ENCODE data around the gene MET. TPM values are rescaled to one million over a fixed set of nuclear protein-coding genes. Genes with fewer than 3 reads are reported as not detected.
A peak's percentile ranks its signal among the peaks of the same experiment; 100 is the strongest.
"Not testable (repeated sequence)": the region's sequence is repeated elsewhere in the genome, so short reads cannot be mapped to it uniquely, and the experiment has no call there.

Gene MET
- total RNA-seq, 1 donor, result 24.1 TPM

DNA sequence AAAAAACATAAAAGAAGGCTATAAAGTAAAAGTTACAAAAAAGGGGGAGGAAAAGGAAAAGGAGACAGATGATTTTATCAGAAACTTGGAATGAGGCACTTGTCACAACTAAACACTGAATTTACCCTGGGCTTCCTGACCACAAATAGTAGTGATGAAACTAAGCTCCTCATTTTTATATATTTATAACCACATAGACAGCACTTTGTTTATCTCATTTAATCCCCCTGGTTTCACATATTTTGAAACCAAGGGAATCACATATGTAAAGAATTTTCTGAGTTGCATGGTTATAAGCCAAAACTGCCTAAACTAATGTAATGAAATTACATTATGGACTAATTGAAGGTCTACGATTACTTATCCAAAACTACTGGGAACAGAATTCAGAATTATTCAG lies 39.6 kb upstream of the MET start:
- no peak overlapping the region for H3K4me3 ChIP-seq (ENCODE audit: low read depth, low read length)
- TF ChIP-seq, protein P1, sequence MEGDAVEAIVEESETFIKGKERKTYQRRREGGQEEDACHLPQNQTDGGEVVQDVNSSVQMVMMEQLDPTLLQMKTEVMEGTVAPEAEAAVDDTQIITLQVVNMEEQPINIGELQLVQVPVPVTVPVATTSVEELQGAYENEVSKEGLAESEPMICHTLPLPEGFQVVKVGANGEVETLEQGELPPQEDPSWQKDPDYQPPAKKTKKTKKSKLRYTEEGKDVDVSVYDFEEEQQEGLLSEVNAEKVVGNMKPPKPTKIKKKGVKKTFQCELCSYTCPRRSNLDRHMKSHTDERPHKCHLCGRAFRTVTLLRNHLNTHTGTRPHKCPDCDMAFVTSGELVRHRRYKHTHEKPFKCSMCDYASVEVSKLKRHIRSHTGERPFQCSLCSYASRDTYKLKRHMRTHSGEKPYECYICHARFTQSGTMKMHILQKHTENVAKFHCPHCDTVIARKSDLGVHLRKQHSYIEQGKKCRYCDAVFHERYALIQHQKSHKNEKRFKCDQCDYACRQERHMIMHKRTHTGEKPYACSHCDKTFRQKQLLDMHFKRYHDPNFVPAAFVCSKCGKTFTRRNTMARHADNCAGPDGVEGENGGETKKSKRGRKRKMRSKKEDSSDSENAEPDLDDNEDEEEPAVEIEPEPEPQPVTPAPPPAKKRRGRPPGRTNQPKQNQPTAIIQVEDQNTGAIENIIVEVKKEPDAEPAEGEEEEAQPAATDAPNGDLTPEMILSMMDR (IDR thresholded peaks at IDR 0.05; ENCODE audit: insufficient read depth, low read length), result no peak
- no peak for DNase-seq (ENCODE audit: low read depth)

DNA sequence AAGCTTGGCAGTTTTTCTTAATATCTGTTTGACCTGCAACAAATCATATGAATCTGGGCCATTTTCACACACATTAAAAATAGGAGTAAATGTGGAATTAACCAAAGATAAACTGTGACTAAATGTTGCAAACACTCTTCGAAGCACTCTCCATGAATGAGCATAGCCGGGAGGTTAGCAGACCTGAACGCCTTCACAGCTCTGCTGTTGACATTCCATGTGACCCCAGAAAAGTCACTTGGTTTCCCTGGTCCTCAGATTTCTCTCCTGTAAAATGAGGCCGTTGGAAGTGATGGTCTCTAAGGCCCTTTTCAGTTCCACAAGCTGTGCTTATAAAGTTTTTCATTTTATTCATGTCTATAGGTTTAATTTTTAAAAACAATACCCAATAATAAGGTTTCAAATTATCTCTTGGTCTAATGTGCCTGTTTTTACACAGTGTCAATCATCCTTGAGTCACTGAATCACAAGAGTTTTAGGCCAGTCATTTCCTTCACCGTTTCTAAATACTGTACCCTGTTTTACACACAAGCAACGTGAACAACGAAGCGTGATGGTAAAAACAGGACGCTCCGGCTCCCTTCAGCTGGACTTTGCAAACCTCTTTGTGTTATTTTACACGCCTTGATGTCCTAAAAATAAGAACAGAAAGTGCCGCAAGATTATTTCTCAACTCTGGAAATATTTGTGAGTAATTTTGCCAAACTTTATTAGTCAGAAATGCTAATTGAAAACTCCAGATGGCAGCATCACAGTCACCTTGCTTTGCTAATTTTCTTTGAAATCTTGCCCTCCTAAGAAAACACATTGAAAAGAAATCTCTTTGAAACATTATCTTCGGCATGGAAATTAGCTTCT lies 38.6 kb upstream of the MET start:
- TF ChIP-seq, protein P1 (IDR thresholded peaks at IDR 0.05; ENCODE audit: insufficient read depth, low read length), result no peak
- no peak overlapping the region for H3K4me3 ChIP-seq (ENCODE audit: low read depth, low read length)
- DNase-seq (ENCODE audit: low read depth), result peak; percentile 58

DNA sequence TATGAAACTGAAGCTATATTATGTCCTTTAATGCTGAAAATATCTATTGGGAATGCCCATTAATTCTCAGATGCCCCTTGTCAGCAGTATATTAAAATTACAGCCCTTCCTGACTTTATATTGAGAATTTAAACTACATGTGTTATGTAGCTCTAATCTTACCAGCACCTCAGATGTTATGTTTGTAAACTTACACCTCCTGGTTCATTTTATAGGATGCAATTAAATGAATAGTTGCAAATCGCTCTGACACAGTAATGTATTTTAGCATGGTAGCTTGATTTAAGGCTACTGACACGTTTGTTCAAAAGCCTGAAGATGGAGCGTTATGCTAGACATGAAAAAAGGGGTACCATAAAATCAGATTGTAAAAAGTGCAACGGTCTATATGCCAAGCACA lies 35.0 kb upstream of the MET start:
- H3K4me3 ChIP-seq (ENCODE audit: low read depth, low read length), result no peak overlapping the region
- DNase-seq (ENCODE audit: low read depth), result no peak
- TF ChIP-seq, protein P1 (IDR thresholded peaks at IDR 0.05; ENCODE audit: insufficient read depth, low read length), result no peak

DNA sequence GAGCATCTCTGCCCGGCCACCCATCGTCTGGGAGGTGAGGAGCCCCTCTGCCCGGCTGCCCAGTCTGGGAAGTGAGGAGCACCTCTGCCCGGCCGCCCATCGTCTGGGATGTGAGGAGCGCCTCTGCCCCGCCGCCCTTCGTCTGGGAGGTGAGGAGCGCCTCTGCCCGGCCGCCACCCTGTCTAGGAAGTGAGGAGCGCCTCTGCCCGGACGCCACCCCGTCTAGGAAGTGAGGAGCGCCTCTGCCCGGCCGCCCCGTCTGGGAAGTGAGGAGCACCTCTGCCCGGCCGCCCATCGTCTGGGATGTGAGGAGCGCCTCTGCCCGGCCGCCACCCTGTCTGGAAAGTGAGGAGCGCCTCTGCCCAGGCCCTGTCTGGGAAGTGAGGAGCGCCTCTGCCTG lies 33.4 kb upstream of the MET start:
- not testable (repeated sequence) for DNase-seq (ENCODE audit: low read depth); H3K4me3 ChIP-seq (ENCODE audit: low read depth, low read length)

DNA sequence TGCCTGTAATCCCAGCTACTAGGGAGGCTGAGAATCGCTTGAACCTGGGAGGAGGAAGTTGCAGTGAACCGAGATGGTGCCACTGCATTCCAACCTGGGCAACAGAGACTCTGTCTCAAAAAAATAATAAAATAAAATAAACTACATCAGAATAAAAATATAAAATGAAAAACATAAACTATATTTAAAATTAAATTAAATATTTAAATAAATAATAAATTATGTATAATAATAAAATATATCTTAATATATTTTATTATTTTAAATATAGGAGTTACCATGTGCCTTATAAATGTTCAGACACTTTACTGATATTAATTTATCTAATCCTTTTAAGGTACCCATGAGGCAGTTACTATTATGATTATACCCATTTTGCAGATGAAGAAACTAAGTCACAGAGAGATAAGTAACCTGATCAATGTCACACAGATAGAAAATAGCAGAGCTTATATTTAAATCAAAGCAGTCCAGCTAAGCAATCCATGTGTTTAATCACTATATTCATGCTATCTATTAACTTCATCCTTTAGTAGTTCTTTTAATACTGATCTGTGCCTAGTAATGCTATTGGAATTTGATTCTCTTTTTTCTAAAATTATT lies 30.3 kb upstream of the MET start:
- TF ChIP-seq, protein P1 (IDR thresholded peaks at IDR 0.05; ENCODE audit: insufficient read depth, low read length), result no peak
- H3K4me3 ChIP-seq (ENCODE audit: low read depth, low read length), result no peak overlapping the region
- DNase-seq (ENCODE audit: low read depth), result no peak

DNA sequence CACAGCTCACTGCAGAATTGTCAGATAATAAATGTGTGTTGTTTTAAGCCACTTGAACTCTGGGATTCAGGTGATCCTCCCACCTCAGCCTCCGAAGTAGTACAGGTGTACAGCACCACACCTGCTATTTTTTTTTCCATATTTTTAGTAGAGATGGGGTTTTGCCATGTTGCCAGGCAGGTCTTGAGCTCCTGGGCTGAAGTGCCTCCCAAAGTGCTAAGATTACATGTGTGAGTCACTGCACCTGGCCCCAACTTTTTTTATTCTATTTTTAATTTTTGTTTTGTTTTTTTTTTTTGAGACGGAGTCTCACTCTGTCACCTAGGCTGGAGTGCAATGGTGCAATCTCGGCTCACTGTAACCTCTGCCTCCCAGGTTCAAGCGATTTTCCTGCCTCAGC lies 28.8 kb upstream of the MET start:
- DNase-seq (ENCODE audit: low read depth); H3K4me3 ChIP-seq (ENCODE audit: low read depth, low read length): not testable (repeated sequence)

DNA sequence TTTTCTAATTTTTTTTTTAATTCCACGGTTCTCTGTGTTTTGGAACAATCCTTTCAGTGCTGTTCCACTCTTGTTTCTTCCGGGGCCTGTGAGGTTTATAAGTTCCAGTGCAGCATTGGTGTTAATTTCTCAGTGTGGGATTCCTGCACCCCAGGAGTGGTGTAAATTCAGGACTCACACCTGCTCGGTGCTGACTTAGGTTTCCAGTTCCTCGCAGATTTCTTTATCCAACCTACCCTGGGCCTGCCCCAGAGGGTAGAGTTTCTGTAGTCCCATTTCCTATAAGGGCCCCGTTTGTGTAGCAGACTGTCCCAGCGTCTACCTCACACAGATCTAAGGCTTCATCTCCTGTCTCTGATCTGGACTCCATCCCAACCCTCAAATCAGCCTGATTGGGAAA lies 27.4 kb upstream of the MET start:
- DNase-seq (ENCODE audit: low read depth), result no peak
- TF ChIP-seq, protein P1 (IDR thresholded peaks at IDR 0.05; ENCODE audit: insufficient read depth, low read length), result no peak
- no peak overlapping the region for H3K4me3 ChIP-seq (ENCODE audit: low read depth, low read length)

DNA sequence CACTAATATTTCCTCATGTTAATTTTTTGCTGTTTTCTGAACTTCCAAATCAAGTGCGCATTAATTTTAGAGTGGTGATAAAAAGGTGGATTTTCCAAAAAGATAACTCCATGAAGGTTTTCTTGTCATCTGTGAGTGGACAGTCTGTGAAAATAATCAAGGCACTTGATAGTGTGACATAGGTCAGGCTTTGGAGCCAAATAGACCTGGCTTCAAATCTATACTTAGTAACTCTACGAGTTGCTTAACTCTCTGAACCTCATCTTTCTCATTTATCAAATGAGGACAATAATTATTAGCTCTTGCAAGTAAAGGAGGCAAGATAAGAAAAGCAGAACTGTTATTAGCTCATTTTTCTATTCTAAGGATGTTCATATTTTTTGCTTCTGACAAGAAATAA lies 24.7 kb upstream of the MET start:
- DNase-seq (ENCODE audit: low read depth), result no peak
- no peak overlapping the region for H3K4me3 ChIP-seq (ENCODE audit: low read depth, low read length)
- TF ChIP-seq, protein P1 (IDR thresholded peaks at IDR 0.05; ENCODE audit: insufficient read depth, low read length), result no peak
